ENCODE measurements around the gene PRDM16. TPM values are rescaled to one million over a fixed set of nuclear protein-coding genes. Genes with fewer than 3 reads are reported as not detected.

The PRDM16 gene
- total and polyA plus RNA-seq, 2 of the 4 experiments (the other 2 are of a cell fraction) = 0.02 TPM; not detected in 1

DNA sequence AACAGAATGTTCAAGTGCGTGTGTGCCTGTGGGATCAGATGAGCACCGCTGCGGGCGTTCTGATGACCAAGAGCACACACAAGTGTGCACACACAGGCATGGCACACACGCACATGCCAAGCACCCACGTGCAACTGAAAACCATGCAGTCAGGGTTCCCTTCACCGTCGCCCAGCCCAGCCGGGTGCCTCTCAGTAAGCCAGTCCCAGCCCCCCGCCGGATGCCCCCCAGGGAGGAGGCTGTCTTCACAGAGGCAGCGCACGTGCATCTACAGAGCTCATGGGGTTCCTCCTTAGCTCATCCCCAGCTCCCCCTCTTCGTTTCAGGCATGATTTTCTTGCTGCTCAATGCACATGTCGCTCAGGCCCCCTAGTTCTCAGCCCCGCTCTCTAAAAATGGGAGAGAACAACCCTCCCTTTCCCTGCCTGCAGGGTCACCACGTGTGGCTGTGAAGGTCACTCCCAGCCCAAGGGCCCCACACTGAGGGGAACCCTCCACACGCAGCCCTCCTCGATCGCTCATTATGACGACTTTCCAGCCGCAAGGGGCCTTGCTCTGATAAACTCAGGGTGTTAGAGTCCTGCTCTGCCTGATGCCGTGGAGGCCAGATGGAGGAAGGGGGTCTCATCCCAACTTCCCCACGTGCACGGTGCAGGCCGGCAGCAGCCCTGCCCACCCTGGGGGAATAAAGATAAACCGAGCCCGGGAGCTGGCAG lies 355.1 kb downstream of the PRDM16 start (continued):
- no peak for TF ChIP-seq MAFK (IDR thresholded peaks at IDR 0.05; ENCODE audit: low read depth, low read length)

DNA sequence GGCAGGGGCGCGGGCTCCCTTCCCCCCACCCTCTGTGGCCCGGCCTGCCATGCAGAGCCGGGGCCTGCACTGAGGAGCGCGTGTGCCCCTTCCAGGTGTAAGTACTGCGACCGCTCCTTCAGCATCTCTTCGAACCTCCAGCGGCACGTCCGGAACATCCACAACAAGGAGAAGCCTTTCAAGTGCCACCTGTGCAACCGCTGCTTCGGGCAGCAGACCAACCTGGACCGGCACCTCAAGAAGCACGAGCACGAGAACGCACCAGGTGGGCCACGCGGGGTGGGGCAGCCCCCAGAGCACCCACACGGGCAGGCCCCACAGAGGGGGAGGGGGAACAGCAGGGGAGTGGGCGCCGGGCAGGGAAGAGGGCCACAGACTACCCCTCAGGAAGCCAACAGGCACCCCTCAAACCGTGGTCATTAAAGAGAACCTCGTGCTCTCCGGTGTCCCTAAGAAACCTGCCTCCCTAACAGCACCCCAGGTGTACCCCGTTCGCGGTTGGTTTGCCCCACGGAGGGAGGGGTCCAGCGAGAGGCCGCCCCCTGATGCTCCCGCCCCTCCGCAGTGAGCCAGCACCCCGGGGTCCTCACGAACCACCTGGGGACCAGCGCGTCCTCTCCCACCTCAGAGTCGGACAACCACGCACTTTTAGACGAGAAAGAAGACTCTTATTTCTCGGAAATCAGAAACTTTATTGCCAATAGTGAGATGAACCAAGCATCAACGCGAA lies 356.6 kb downstream of the PRDM16 start:
- H4K91ac ChIP-seq (ENCODE audit: insufficient read depth, low read depth, low read length) = no peak overlapping the region
- dilution Hi-C loops (cut with HindIII; ENCODE audit: low sequenced_read_pairs, unreplicated experiment) = no loop called here
- no TSS peak for BruUV-seq (replicated peaks)
- H2AFZ ChIP-seq (replicated peaks; ENCODE audit: low read length, poor library complexity) = no peak overlapping the region
- CTCF ChIA-PET = interaction anchor here (0.6 to 0.9 kb wide), 2 partner anchors 9 to 607 kb away, joined by 3 to 4 read pairs; no protein-coding TSS in a partner anchor
- POLR2A ChIA-PET (ENCODE audit: unreplicated experiment) = no interaction called here
- in situ Hi-C loops (cut with MboI; ENCODE audit: low sequenced_read_pairs) = no loop called here
- no peak overlapping the region for H3K14ac ChIP-seq (replicated peaks; ENCODE audit: low read depth, low read length)
- ATAC-seq (ENCODE audit: low read depth) (no peak), DNase-seq (no peak)
- no peaks in the 10 kb centered on the region for H4K20me1 ChIP-seq (ENCODE audit: insufficient read depth, low read length)
- intact Hi-C loops (cut with micrococcal nuclease) = loop anchor here (2.0 kb wide), 1 partner anchor 871 kb away; no protein-coding TSS in a partner anchor
- no peak overlapping the region for H2BK15ac ChIP-seq (ENCODE audit: low read depth, low read length)
- H3K4ac ChIP-seq (ENCODE audit: low read depth, low read length) = no peak overlapping the region
- no peak overlapping the region for H2BK120ac ChIP-seq (ENCODE audit: low read depth, low read length)
- 86% methylated on average over 16 of the region's 44 CpGs; no CpG with 5 or more reads in 1 of the 2 experiments for WGBS, 2 experiments (ENCODE audit: extremely low coverage in 2 of 2, insufficient read length in 1 of 2)
- H3K9me3 ChIP-seq (ENCODE audit: control insufficient read depth, insufficient read depth, low read length) = no peaks in the 10 kb centered on the region
- no peak overlapping the region for H3K4me2 ChIP-seq (ENCODE audit: low read depth, low read length)
- H3K23ac ChIP-seq (ENCODE audit: low read depth, low read length) = no peak overlapping the region
- no peaks in the 10 kb centered on the region for H3K36me3 ChIP-seq (ENCODE audit: control insufficient read depth, insufficient read depth, low read length)
- no peak overlapping the region for H2AK9ac ChIP-seq (replicated peaks; ENCODE audit: low read depth, low read length, poor library complexity)
- no peak overlapping the region for H3K27ac ChIP-seq (ENCODE audit: insufficient read depth, low read length)
- H3K79me1 ChIP-seq (ENCODE audit: low read depth in 1 of 2, low read length in 2 of 2) = no peaks in the 10 kb centered on the region
- peaks cover 9% of the 10 kb centered on the region; the same call in 1 of the 2 replicates for H3K27me3 ChIP-seq (ENCODE audit: control insufficient read depth, insufficient read depth, low read length)
- H4K8ac ChIP-seq (ENCODE audit: low read depth in 2 of 2, low read length in 2 of 2) = no peak overlapping the region
- no peak overlapping the region for H4K5ac ChIP-seq (ENCODE audit: low read depth, low read length)
- no peak overlapping the region for H3K9ac ChIP-seq (ENCODE audit: low read depth, low read length)
- H3K4me1 ChIP-seq (ENCODE audit: control insufficient read depth, insufficient read depth, low read length) = no peaks in the 10 kb centered on the region
- H2BK5ac ChIP-seq (ENCODE audit: low read depth, low read length, poor library complexity, severe bottlenecking) = no peak overlapping the region
- no peaks in the 10 kb centered on the region for H3K9me1 ChIP-seq (ENCODE audit: insufficient read depth, low read length)
- H3K18ac ChIP-seq (ENCODE audit: low read depth, low read length) = no peak overlapping the region
- H3K4me3 ChIP-seq (ENCODE audit: insufficient read depth, low read depth, low read length) = no peak overlapping the region
- no peak overlapping the region for H2AK5ac ChIP-seq (ENCODE audit: low read depth, low read length)
- no peak overlapping the region for H2BK20ac ChIP-seq (ENCODE audit: low read depth, low read length)
- no peak overlapping the region for H3K56ac ChIP-seq (ENCODE audit: extremely low read depth, insufficient read depth, low read length)
- TF ChIP-seq, protein P1, sequence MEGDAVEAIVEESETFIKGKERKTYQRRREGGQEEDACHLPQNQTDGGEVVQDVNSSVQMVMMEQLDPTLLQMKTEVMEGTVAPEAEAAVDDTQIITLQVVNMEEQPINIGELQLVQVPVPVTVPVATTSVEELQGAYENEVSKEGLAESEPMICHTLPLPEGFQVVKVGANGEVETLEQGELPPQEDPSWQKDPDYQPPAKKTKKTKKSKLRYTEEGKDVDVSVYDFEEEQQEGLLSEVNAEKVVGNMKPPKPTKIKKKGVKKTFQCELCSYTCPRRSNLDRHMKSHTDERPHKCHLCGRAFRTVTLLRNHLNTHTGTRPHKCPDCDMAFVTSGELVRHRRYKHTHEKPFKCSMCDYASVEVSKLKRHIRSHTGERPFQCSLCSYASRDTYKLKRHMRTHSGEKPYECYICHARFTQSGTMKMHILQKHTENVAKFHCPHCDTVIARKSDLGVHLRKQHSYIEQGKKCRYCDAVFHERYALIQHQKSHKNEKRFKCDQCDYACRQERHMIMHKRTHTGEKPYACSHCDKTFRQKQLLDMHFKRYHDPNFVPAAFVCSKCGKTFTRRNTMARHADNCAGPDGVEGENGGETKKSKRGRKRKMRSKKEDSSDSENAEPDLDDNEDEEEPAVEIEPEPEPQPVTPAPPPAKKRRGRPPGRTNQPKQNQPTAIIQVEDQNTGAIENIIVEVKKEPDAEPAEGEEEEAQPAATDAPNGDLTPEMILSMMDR (conservative IDR thresholded peaks at IDR 0.05; ENCODE audit: low read depth, low read length) = no peak
- TF ChIP-seq RFX5 (IDR thresholded peaks at IDR 0.05; ENCODE audit: low read depth, low read length) (no peak), NFE2L2 (IDR thresholded peaks at IDR 0.05; ENCODE audit: low read depth, low read length) (no peak), MAFK (IDR thresholded peaks at IDR 0.05; ENCODE audit: low read depth, low read length) (no peak), RCOR1 (IDR thresholded peaks at IDR 0.05; ENCODE audit: insufficient replicate concordance, low read length) (no peak), CHD1 (IDR thresholded peaks at IDR 0.05; ENCODE audit: low read depth, low read length) (no peak), SMC3 (IDR thresholded peaks at IDR 0.05; ENCODE audit: low read depth, low read length) (no peak), MAZ (IDR thresholded peaks at IDR 0.05; ENCODE audit: borderline replicate concordance, low read depth, low read length) (no peak), BHLHE40 (IDR thresholded peaks at IDR 0.05; ENCODE audit: low read depth, low read length) (no peak)
- TF ChIP-seq, protein P2, sequence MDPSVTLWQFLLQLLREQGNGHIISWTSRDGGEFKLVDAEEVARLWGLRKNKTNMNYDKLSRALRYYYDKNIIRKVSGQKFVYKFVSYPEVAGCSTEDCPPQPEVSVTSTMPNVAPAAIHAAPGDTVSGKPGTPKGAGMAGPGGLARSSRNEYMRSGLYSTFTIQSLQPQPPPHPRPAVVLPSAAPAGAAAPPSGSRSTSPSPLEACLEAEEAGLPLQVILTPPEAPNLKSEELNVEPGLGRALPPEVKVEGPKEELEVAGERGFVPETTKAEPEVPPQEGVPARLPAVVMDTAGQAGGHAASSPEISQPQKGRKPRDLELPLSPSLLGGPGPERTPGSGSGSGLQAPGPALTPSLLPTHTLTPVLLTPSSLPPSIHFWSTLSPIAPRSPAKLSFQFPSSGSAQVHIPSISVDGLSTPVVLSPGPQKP (IDR thresholded peaks at IDR 0.05; ENCODE audit: borderline replicate concordance, low read depth, low read length) = no peak
